HCT116 (cell line): ENCODE measurements around the gene CYP4F8. TPM values are rescaled to one million over a fixed set of nuclear protein-coding genes. Genes with fewer than 3 reads are reported as not detected.

Source experiments
- ATAC-seq: fragments of 200-7000 bp; cut with Tn5 transposase; 2 replicates; pipeline ENCODE4 v1.9.1; 2020; ENCODE audit warnings: mild to moderate bottlenecking, moderate library complexity
- BruUV-seq: library from RNA; stranded (reverse); fragments of 400-500 nt; replicated peaks from 2 replicates; lab custom pipeline; 2021; lab: Mats Ljungman, UMichigan
- CTCF ChIA-PET: fragments of 300-600 bp; sonication (Branson Sonifier 250); formaldehyde crosslinking; loops from one replicate; lab custom pipeline; 2021; ENCODE audit warnings: antibody characterized with exemption; lab: Charles Lee
- POLR2A ChIA-PET: fragments of 300-600, 350-600 bp; sonication (Branson Sonifier 250); formaldehyde crosslinking; loops from one replicate; lab custom pipeline; 2021; ENCODE audit warnings: antibody characterized with exemption; lab: Charles Lee
- RAD21 ChIA-PET, 2 experiments: fragments of 300-600 bp; sonication (Branson Sonifier 250); formaldehyde crosslinking; loops; one replicate each; lab custom pipeline; 2023; ENCODE audit warnings: low total read pairs in 2 of 2; ENCODE audit not compliant: uncharacterized antibody in 2 of 2, unreplicated experiment in 2 of 2, low non-redundant PET in 1 of 2; lab: Charles Lee
- DNase-seq: peaks from one replicate; pipeline ENCODE4 v3.0.0-alpha.2; 2010; ENCODE audit warnings: low read depth, low spot score
- H2AFZ ChIP-seq: fragments of 200-600 bp; shearing (Covaris generic), sonication (generic); 2 replicates; pipeline ENCODE4 v1.6.1; 2017; ENCODE audit warnings: low read depth, mixed run types, mixed read lengths, antibody characterized with exemption, low read length; ENCODE audit not compliant: poor library complexity, severe bottlenecking
- H3K27ac ChIP-seq: 2 replicates; pipeline ENCODE4 v1.5.1; 2012; ENCODE audit warnings: low read depth, low read length
- H3K27me3 ChIP-seq: fragments of 200-600 bp; sonication (generic); 2 replicates; pipeline ENCODE4 v1.6.1; 2016; ENCODE audit warnings: mixed run types, low read length, mixed read lengths; ENCODE audit not compliant: insufficient read depth
- H3K36me3 ChIP-seq, 2 experiments: fragments of 200-500 bp in 1 of 2; fragments of 200-600 bp in 1 of 2; sonication (Bioruptor generic) in 1 of 2; sonication (generic) in 1 of 2; 2 replicates each; pipeline versions ENCODE4 v1.5.1 to v1.6.1; 2014 to 2016; ENCODE audit warnings: low read length in 2 of 2, inconsistent platforms in 1 of 2, mixed read lengths in 1 of 2, mixed run types in 1 of 2; ENCODE audit not compliant: insufficient read depth in 2 of 2, control insufficient read depth in 1 of 2
- H3K4me1 ChIP-seq, 2 experiments: fragments of 200-600 bp in 1 of 2; sonication (generic) in 1 of 2; 2 replicates each; pipeline versions ENCODE4 v1.5.1 to v1.6.1; 2012 to 2017; ENCODE audit warnings: low read length in 2 of 2, inconsistent platforms in 1 of 2, mild to moderate bottlenecking in 1 of 2, mixed read lengths in 1 of 2, mixed run types in 1 of 2, moderate library complexity in 1 of 2; ENCODE audit not compliant: insufficient read depth in 2 of 2, control insufficient read depth in 1 of 2
- H3K4me2 ChIP-seq: fragments of 200-600 bp; sonication (generic); 2 replicates; pipeline ENCODE4 v1.6.1; 2017; ENCODE audit warnings: mixed run types, low read length, mixed read lengths
- H3K4me3 ChIP-seq, 2 experiments: fragments of 200-600 bp in 1 of 2; sonication (generic) in 1 of 2; replicated peaks in 1 of 2; 2 replicates each; pipeline ENCODE4 v1.5.1; 2011 to 2016; ENCODE audit warnings: low read length in 2 of 2, control low read depth in 1 of 2, low read depth in 1 of 2, mild to moderate bottlenecking in 1 of 2, mixed read lengths in 1 of 2, mixed run types in 1 of 2
- H3K79me2 ChIP-seq: fragments of 200-600 bp; sonication (generic); 2 replicates; pipeline ENCODE4 v1.6.1; 2017; ENCODE audit warnings: mild to moderate bottlenecking, mixed run types, low read length, moderate library complexity, mixed read lengths; ENCODE audit not compliant: insufficient read depth
- H3K9ac ChIP-seq: fragments of 200-600 bp; sonication (generic); 2 replicates; pipeline ENCODE4 v1.6.1; 2016; ENCODE audit warnings: low read length, mixed read lengths
- H3K9me2 ChIP-seq: fragments of 200-600 bp; sonication (generic), shearing (Covaris generic); 2 replicates; pipeline ENCODE4 v1.6.1; 2017; ENCODE audit warnings: mixed run types, mild to moderate bottlenecking, moderate library complexity; ENCODE audit not compliant: insufficient read depth
- H3K9me3 ChIP-seq, 2 experiments: fragments of 200-500 bp in 1 of 2; fragments of 200-600 bp in 1 of 2; sonication (Bioruptor generic) in 1 of 2; sonication (generic) in 1 of 2; 2 replicates each; pipeline ENCODE4 v1.6.1; 2014 to 2017; ENCODE audit warnings: low read length in 2 of 2, mixed read lengths in 2 of 2, inconsistent platforms in 1 of 2, low read depth in 1 of 2, mild to moderate bottlenecking in 1 of 2, mixed run types in 1 of 2, moderate library complexity in 1 of 2; ENCODE audit not compliant: control insufficient read depth in 1 of 2, insufficient read depth in 1 of 2
- H4K20me1 ChIP-seq: fragments of 200-600 bp; sonication (generic), shearing (Covaris generic); 2 replicates; pipeline ENCODE4 v1.6.1; 2017; ENCODE audit warnings: mixed run types, mild to moderate bottlenecking, moderate library complexity; ENCODE audit not compliant: insufficient read depth
- CBX3 ChIP-seq: IDR thresholded peaks from 2 replicates; pipeline ENCODE4 v1.6.1; 2012; ENCODE audit warnings: low read depth
- CEBPB ChIP-seq: IDR thresholded peaks from 2 replicates; pipeline ENCODE4 v1.6.1; 2012; ENCODE audit warnings: low read depth
- EGR1 ChIP-seq: IDR thresholded peaks from 2 replicates; pipeline ENCODE4 v1.6.1; 2012; ENCODE audit warnings: low read depth
- ELF1 ChIP-seq: IDR thresholded peaks from 2 replicates; pipeline ENCODE4 v1.6.1; 2012; ENCODE audit warnings: low read depth, borderline replicate concordance
- EZH2 ChIP-seq: fragments of 200-600 bp; sonication (generic); IDR thresholded peaks from 2 replicates; pipeline ENCODE4 v1.6.1; 2017; ENCODE audit warnings: antibody characterized with exemption, mixed run types
- EZH2phosphoT487 ChIP-seq: fragments of 200-600 bp; IDR thresholded peaks from 2 replicates; pipeline ENCODE4 v1.6.1; 2018; ENCODE audit warnings: antibody characterized with exemption, borderline replicate concordance
- JUND ChIP-seq: IDR thresholded peaks from 2 replicates; pipeline ENCODE4 v1.6.1; 2012
- POLR2A ChIP-seq: IDR thresholded peaks from 2 replicates; pipeline ENCODE4 v1.7.0; 2011; ENCODE audit warnings: borderline replicate concordance; ENCODE audit not compliant: insufficient read depth, insufficient read length; ENCODE audit errors: extremely low read depth
- SIN3A ChIP-seq: IDR thresholded peaks from 2 replicates; pipeline ENCODE4 v1.6.1; 2012; ENCODE audit warnings: low read depth
- TCF7L2 ChIP-seq: IDR thresholded peaks from 2 replicates; pipeline ENCODE4 v1.7.0; 2011; ENCODE audit warnings: borderline replicate concordance, inconsistent platforms; ENCODE audit not compliant: insufficient read depth, insufficient read length; ENCODE audit errors: extremely low read depth
- intact Hi-C: fragments of 100-400 bp; cut with micrococcal nuclease; formaldehyde crosslinking; loops from 2 replicates; pipeline ENCODE4 v1.10.0; 2022
- total RNA-seq: library from RNA; stranded (reverse); gene quantifications from one replicate; pipeline ENCODE4 v1.2.1, GENCODE V29; 2021; ENCODE audit not compliant: unreplicated experiment
- TF ChIP-seq, protein P1 (sequence below): IDR thresholded peaks from 2 replicates; pipeline ENCODE4 v1.6.1; 2011; ENCODE audit warnings: mild to moderate bottlenecking, low read length, moderate library complexity; ENCODE audit not compliant: insufficient replicate concordance; ENCODE audit errors: extremely low read depth
- TF ChIP-seq, protein P2 (sequence below), 3 experiments: fragments of 200-600 bp in 1 of 3; sonication (generic) in 1 of 3; IDR thresholded peaks in 2 of 3; conservative IDR thresholded peaks in 1 of 3; 2 replicates each; pipeline ENCODE4 v1.5.1; 2012 to 2017; ENCODE audit warnings: low read depth in 2 of 3, low read length in 2 of 3, antibody characterized with exemption in 1 of 3, borderline replicate concordance in 1 of 3, control low read depth in 1 of 3, mild to moderate bottlenecking in 1 of 3, mixed read lengths in 1 of 3, mixed run types in 1 of 3, moderate library complexity in 1 of 3; ENCODE audit not compliant: insufficient read depth in 1 of 3

CYP4F8 gene
- total RNA-seq, 1 experiment from 2014 or later, result not detected

DNA sequence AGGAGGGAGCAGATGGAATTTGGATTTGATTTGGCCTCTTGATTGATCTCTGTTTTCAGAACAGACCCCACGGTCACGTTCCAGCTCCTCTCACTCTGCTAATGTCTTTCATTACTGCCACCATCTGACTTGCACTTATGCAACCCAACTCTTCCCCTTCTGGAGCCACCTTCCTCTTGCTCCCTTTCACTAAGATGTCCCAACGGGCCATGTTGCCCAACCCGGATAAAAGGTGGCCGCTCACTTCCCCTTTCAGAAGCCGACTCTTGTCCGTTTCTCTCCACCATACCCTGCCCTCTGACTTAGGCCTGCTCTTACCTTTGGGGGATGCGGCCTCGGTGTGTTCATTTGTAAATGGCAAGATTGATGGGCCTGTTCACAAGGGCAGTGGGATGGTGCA, 27.4 kb upstream of the CYP4F8 start (continued):
- TF ChIP-seq, protein P1, sequence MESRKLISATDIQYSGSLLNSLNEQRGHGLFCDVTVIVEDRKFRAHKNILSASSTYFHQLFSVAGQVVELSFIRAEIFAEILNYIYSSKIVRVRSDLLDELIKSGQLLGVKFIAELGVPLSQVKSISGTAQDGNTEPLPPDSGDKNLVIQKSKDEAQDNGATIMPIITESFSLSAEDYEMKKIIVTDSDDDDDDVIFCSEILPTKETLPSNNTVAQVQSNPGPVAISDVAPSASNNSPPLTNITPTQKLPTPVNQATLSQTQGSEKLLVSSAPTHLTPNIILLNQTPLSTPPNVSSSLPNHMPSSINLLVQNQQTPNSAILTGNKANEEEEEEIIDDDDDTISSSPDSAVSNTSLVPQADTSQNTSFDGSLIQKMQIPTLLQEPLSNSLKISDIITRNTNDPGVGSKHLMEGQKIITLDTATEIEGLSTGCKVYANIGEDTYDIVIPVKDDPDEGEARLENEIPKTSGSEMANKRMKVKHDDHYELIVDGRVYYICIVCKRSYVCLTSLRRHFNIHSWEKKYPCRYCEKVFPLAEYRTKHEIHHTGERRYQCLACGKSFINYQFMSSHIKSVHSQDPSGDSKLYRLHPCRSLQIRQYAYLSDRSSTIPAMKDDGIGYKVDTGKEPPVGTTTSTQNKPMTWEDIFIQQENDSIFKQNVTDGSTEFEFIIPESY, result no peak
- TF ChIP-seq EZH2, result no peak
- TF ChIP-seq SIN3A, result no peak

DNA sequence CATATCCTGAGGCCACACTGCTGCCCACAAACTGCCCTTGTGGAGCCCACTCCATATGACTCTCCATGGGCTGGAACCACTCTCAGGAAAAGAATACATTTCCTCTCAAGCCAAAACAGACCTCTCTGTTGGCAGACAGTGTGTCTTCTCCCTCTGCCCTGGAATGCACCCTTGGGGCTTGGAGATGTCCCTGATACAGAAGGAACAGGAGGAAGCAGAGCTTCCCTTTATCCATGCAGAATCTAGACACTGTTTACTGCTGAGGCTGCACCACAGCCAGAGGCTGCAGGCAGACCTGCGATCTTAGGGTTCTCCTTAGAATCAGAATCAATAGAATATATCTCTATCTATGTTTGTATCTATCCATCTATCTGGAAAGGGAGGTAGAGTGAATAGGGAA, 26.8 kb upstream of the CYP4F8 start:
- Histone ChIP-seq H3K9ac (no peak overlapping the region), H4K20me1 (no peaks in the 10 kb centered on the region), H3K27me3 (no peaks in the 10 kb centered on the region; the same call in 1 of the 2 replicates), H3K4me2 (no peak overlapping the region), H3K4me1 (peaks cover 0 to 9% of the 10 kb centered on the region in 2 experiments; a peak in 2 of 4 replicates), H3K79me2 (no peaks in the 10 kb centered on the region), H3K36me3 (no peaks in the 10 kb centered on the region), H3K27ac (no peak overlapping the region), H3K4me3 (no peak overlapping the region), H3K9me2 (no peaks in the 10 kb centered on the region), H3K9me3 (no peaks in the 10 kb centered on the region), H2AFZ (no peak overlapping the region)
- no peak for TF ChIP-seq SIN3A
- TF ChIP-seq EZH2phosphoT487, result no peak
- no peak for TF ChIP-seq CEBPB
- TF ChIP-seq, protein P2, sequence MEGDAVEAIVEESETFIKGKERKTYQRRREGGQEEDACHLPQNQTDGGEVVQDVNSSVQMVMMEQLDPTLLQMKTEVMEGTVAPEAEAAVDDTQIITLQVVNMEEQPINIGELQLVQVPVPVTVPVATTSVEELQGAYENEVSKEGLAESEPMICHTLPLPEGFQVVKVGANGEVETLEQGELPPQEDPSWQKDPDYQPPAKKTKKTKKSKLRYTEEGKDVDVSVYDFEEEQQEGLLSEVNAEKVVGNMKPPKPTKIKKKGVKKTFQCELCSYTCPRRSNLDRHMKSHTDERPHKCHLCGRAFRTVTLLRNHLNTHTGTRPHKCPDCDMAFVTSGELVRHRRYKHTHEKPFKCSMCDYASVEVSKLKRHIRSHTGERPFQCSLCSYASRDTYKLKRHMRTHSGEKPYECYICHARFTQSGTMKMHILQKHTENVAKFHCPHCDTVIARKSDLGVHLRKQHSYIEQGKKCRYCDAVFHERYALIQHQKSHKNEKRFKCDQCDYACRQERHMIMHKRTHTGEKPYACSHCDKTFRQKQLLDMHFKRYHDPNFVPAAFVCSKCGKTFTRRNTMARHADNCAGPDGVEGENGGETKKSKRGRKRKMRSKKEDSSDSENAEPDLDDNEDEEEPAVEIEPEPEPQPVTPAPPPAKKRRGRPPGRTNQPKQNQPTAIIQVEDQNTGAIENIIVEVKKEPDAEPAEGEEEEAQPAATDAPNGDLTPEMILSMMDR (IDR thresholded peaks at IDR 0.05 in 2 of 3, conservative IDR thresholded peaks at IDR 0.05 in 1 of 3; ENCODE audit: borderline replicate concordance in 1 of 3, insufficient read depth in 1 of 3, low read depth in 2 of 3, low read length in 2 of 3), result no peak
- TF ChIP-seq CBX3, result no peak
- no peak for TF ChIP-seq JUND
- TF ChIP-seq EZH2, result no peak
- TF ChIP-seq, protein P1, result no peak
- TF ChIP-seq EGR1, result no peak
- TF ChIP-seq TCF7L2, result no peak
- TF ChIP-seq POLR2A, result no peak
- no peak for TF ChIP-seq ELF1
- ChIA-PET POLR2A (no interaction called here), CTCF (no interaction called here), RAD21 (no interaction called here)
- no TSS peak for BruUV-seq
- ATAC-seq (no peak), DNase-seq (no peak)
- intact Hi-C loops, result no loop called here
